ENCODE measurements around the gene KIAA0753. TPM values are rescaled to one million over a fixed set of nuclear protein-coding genes. Genes with fewer than 3 reads are reported as not detected.

Gene KIAA0753
- total and polyA plus RNA-seq, 2 of the 13 experiments (the other 11 are each of a cell fraction or from before 2014, with no cell fraction given), result 5.2 to 9.1 TPM

GRCh38 chr17:6641247-6641863 lies 844 bp upstream of the KIAA0753 start:
- ATAC-seq (peak; percentile 22), DNase-seq (ENCODE audit: low spot score) (no peak), FAIRE-seq (peak; percentile 69)
- Histone ChIP-seq H3K27me3 (ENCODE audit: control insufficient read depth in 1 of 2, insufficient read depth in 2 of 2, low read length in 2 of 2) (no peaks in the 10 kb centered on the region), H3K9ac (ENCODE audit: insufficient read depth, low read depth, low read length) (peak overlapping the region; percentile 87), H3K4me1 (ENCODE audit: insufficient read depth, low read length) (peaks cover 29% of the 10 kb centered on the region), H3K36me3 (replicated peaks in 1 of 2; ENCODE audit: control insufficient read depth in 1 of 2, insufficient read depth in 2 of 2, low read length in 2 of 2) (peaks cover 1 to 6% of the 10 kb centered on the region in 2 experiments; a peak in 3 of 5 replicates), H4K20me1 (ENCODE audit: insufficient read depth, low read length) (no peaks in the 10 kb centered on the region), H3K79me2 (ENCODE audit: insufficient read depth, low read length) (peaks cover 35% of the 10 kb centered on the region), H3K4me2 (ENCODE audit: low read depth, low read length) (peak overlapping the region; percentile 93), H3K9me3 (ENCODE audit: low read length) (no peaks in the 10 kb centered on the region), H3K27ac (ENCODE audit: extremely low read length, insufficient read depth, low read length) (peak overlapping the region; percentile 95), H3K4me3 (replicated peaks in 1 of 3; ENCODE audit: insufficient read depth in 1 of 3, low read depth in 2 of 3, low read length in 3 of 3) (peak overlapping the region; percentile 77 to 85 (median 84)), H2AFZ (ENCODE audit: low read length) (no peak overlapping the region)
- intact Hi-C loops (cut with micrococcal nuclease; ENCODE audit: unreplicated experiment), result loop anchor here (1.0 to 2.0 kb wide), 2 partner anchors 10 to 169 kb away; partner anchors contain the start of genes C17orf100 and MED31
- WGBS (ENCODE audit: low lambda C conversion rate), result under 1% methylated on average over 17 of the region's 20 CpGs
- BruUV-seq (replicated peaks), result TSS peak; percentile 66
- in situ Hi-C loops (cut with HindIII; ENCODE audit: extremely low pct_ligation_motif_present, low pct_unique_long_range_greater_than_20kb), result loop anchor here (5.0 kb wide), 1 partner anchor 169 kb away; no protein-coding TSS in a partner anchor
- ChIA-PET POLR2A (interaction anchor here (1.3 to 1.7 kb wide), 2 partner anchors 10 to 59 kb away, joined by 3 to 8 read pairs; partner anchors contain the start of genes C17orf100 and MED31), CTCF (ENCODE audit: low intra/inter-chr PET ratio, low total read pairs) (no interaction called here)
- TF ChIP-seq DMAP1 (CRISPR knock-in tag; IDR thresholded peaks at IDR 0.05) (0 out of 2 replicates have a peak, but pooled peaks have one; percentile 18), ZNF451 (CRISPR knock-in tag; IDR thresholded peaks at IDR 0.05) (0 out of 2 replicates have a peak, but pooled peaks have one; percentile 11), ZNF746 (CRISPR knock-in tag; IDR thresholded peaks at IDR 0.05) (peak; percentile 66; the same call in 1 of the 2 replicates), ZSCAN30 (CRISPR knock-in tag; IDR thresholded peaks at IDR 0.05) (0 out of 2 replicates have a peak, but pooled peaks have one; percentile 6), NR2F6 (IDR thresholded peaks at IDR 0.05) (0 out of 2 replicates have a peak, but pooled peaks have one; percentile 3), NR2F6 (CRISPR knock-in tag; IDR thresholded peaks at IDR 0.05) (no peak), ZNF687 (CRISPR knock-in tag; IDR thresholded peaks at IDR 0.05) (peak; percentile 74; the same call in 1 of the 2 replicates)
- TF ChIP-seq, protein P1, sequence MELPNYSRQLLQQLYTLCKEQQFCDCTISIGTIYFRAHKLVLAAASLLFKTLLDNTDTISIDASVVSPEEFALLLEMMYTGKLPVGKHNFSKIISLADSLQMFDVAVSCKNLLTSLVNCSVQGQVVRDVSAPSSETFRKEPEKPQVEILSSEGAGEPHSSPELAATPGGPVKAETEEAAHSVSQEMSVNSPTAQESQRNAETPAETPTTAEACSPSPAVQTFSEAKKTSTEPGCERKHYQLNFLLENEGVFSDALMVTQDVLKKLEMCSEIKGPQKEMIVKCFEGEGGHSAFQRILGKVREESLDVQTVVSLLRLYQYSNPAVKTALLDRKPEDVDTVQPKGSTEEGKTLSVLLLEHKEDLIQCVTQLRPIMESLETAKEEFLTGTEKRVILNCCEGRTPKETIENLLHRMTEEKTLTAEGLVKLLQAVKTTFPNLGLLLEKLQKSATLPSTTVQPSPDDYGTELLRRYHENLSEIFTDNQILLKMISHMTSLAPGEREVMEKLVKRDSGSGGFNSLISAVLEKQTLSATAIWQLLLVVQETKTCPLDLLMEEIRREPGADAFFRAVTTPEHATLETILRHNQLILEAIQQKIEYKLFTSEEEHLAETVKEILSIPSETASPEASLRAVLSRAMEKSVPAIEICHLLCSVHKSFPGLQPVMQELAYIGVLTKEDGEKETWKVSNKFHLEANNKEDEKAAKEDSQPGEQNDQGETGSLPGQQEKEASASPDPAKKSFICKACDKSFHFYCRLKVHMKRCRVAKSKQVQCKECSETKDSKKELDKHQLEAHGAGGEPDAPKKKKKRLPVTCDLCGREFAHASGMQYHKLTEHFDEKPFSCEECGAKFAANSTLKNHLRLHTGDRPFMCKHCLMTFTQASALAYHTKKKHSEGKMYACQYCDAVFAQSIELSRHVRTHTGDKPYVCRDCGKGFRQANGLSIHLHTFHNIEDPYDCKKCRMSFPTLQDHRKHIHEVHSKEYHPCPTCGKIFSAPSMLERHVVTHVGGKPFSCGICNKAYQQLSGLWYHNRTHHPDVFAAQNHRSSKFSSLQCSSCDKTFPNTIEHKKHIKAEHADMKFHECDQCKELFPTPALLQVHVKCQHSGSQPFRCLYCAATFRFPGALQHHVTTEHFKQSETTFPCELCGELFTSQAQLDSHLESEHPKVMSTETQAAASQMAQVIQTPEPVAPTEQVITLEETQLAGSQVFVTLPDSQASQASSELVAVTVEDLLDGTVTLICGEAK (IDR thresholded peaks at IDR 0.05), result no peak
- TF ChIP-seq, protein P1 (CRISPR knock-in tag; IDR thresholded peaks at IDR 0.05), result no peak
